HG02623 (cell line): ENCODE data around the gene FAM25C.
"Not testable (repeated sequence)": the region's sequence is repeated elsewhere in the genome, so short reads cannot be mapped to it uniquely, and the experiment has no call there.

Experiments used
- ATAC-seq: cut with Tn5 transposase; IDR thresholded peaks from one replicate; pipeline ENCODE4 v1.9.1; 2021; ENCODE audit warnings: moderate library complexity; ENCODE audit not compliant: unreplicated experiment

The FAM25C gene

GRCh38 chr10:47999691-48000090, at the start of gene FAM25C:
Gene FAM25C, minus strand, starts transcription at chr10:47999791. Its CDS starts 26 bp downstream, at chr10:47999765.
- ATAC-seq, result not testable (repeated sequence)

GRCh38 chr10:48044557-48044956, 45.0 kb upstream of the FAM25C start:
- ATAC-seq, result not testable (repeated sequence)

GRCh38 chr10:48031390-48031789, 31.8 kb upstream of the FAM25C start:
- ATAC-seq, result not testable (repeated sequence)

- not testable (repeated sequence) for ATAC-seq
Measured at GRCh38 chr10:48002306-48002705, 2.7 kb upstream of the FAM25C start.

- not testable (repeated sequence) for ATAC-seq
Measured at GRCh38 chr10:47994045-47994444, 5.5 kb downstream of the FAM25C start.

- ATAC-seq, result not testable (repeated sequence)
Measured at GRCh38 chr10:47992560-47992959, 7.0 kb downstream of the FAM25C start.

- ATAC-seq, result not testable (repeated sequence)
Measured at GRCh38 chr10:47991706-47992105, 7.9 kb downstream of the FAM25C start.

GRCh38 chr10:47990097-47990496, 9.5 kb downstream of the FAM25C start:
- ATAC-seq, result not testable (repeated sequence)

- ATAC-seq, result not testable (repeated sequence)
Measured at GRCh38 chr10:47989542-47989950, 10.0 kb downstream of the FAM25C start.

GRCh38 chr10:47988718-47989541, 10.7 kb downstream of the FAM25C start:
- ATAC-seq, result not testable (repeated sequence)

- ATAC-seq, result not testable (repeated sequence)
Measured at GRCh38 chr10:47987952-47988351, 11.6 kb downstream of the FAM25C start.

- ATAC-seq, result not testable (repeated sequence)
Measured at GRCh38 chr10:47986413-47987230, 13.0 kb downstream of the FAM25C start.

- not testable (repeated sequence) for ATAC-seq
Measured at GRCh38 chr10:47975409-47975808, 24.2 kb downstream of the FAM25C start.

GRCh38 chr10:47973131-47973530, 26.5 kb downstream of the FAM25C start:
- ATAC-seq, result not testable (repeated sequence)

- not testable (repeated sequence) for ATAC-seq
Measured at GRCh38 chr10:47972077-47972476, 27.5 kb downstream of the FAM25C start.

- ATAC-seq, result not testable (repeated sequence)
Measured at GRCh38 chr10:47971598-47971997, 28.0 kb downstream of the FAM25C start.

GRCh38 chr10:47970047-47970446, 29.5 kb downstream of the FAM25C start:
- not testable (repeated sequence) for ATAC-seq

- not testable (repeated sequence) for ATAC-seq
Measured at GRCh38 chr10:47968988-47969387, 30.6 kb downstream of the FAM25C start.

- not testable (repeated sequence) for ATAC-seq
Measured at GRCh38 chr10:47964280-47965063, 35.1 kb downstream of the FAM25C start.

GRCh38 chr10:47962785-47963184, 36.8 kb downstream of the FAM25C start:
- not testable (repeated sequence) for ATAC-seq

- not testable (repeated sequence) for ATAC-seq
Measured at GRCh38 chr10:47960699-47961098, 38.9 kb downstream of the FAM25C start.
